ENCODE data around the gene DDX6.

DNA sequence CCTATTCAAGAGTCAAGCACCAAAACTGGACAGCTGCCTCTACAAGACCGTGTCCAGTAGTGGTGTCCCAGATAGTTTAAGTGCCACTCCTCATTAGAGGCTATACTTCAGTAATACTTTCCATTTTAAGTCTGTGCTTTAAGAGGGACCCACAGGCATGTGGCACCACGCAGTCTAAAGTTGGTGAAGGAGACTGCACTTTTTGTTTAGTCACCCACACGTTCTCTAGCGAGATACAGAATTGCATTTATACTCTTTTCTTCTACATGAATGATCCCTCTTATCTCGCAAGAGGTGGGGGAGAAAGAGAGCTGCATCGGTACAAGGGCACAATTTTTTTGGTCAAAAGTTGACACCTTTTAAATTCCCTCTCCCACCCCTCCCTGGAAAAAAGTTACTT, 41.5 kb downstream of the DDX6 start:
- TF ChIP-seq EZH2 (IDR thresholded peaks at IDR 0.05; ENCODE audit: insufficient read depth, poor library complexity, severe bottlenecking), result no peak
- TF ChIP-seq EZH2phosphoT487 (IDR thresholded peaks at IDR 0.05; ENCODE audit: insufficient read depth, low read depth), result no peak

Measured in GM23248 (cell line).